ENCODE results near the gene YWHAB.
"Not testable (repeated sequence)": the region's sequence is repeated elsewhere in the genome, so short reads cannot be mapped to it uniquely, and the experiment has no call there.

The YWHAB gene

GRCh38 chr20:44885392-44886265, at the start of gene YWHAB:
Gene YWHAB (plus strand): TSS chr20:44885705. CDS start chr20:44901534, 15,829 bp downstream.
- peak; percentile 94 for DNase-seq (ENCODE audit: low read depth)

DNA sequence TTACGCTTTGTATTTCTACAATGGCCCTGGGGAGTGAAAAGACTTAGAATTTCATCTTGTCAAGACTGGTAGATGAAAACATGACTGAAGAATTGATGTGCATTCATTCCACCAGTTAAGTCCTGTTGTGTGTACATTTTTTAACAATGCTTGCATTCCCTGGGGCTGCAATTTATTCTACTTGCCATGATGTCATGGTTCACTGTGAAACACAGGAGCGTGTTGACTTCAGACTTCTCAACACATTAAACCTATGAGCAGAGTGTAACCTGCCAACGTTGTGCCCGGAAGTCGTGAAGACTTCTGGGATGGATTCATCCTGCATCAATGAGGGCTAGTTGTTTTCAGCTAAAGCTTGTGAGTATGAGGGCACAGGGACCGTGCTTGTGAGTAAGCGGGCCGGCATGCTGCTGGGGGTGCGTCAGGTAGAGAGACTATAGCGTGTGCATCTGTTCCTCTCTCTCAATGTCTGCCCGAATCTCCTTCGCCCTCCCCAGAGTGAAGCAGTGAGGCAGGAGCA, 48.8 kb upstream of the YWHAB start:
- DNase-seq (ENCODE audit: low read depth) = no peak

GRCh38 chr20:44837946-44838345, 47.6 kb upstream of the YWHAB start:
- DNase-seq (ENCODE audit: low read depth) = no peak

DNA sequence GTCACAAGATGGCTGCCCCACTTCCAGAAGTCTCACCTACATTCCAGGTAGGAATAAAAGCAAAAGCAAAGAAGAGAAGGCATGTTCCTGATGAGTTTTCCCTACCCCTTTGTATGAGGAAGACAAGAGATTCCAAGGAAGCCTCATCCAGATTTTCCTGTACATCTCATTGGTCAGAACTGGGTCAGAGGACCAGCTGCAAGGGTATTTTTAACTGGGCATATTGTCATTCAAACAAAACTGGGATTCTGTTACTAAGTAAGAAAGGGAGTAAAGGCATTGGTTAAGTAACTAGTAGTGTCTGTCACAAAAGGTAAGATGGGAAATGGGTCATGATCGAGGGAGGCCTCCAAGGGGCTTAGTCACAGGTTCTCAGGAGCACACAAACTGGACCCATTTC, 47.0 kb upstream of the YWHAB start:
- no peak for DNase-seq (ENCODE audit: low read depth)

GRCh38 chr20:44839481-44839880, 46.0 kb upstream of the YWHAB start:
- DNase-seq (ENCODE audit: low read depth) = no peak

DNA sequence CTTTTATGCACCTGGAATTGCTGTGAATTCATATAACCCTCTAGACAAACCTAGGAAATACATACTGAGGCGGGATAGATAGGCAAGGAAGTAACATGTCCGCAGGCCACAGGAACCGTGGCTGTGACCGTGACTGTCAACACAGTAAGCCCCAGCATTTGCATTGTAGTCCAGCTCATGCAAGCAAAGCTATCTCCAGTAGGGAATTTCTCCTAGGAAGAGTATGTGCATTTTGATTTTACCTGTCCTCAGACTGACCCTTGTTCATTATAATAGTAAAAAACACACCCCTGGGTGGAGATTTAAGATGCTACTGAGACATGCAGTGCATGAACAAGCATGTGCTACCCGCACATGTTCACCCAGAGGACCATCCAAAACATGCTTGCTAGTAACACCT, 44.7 kb upstream of the YWHAB start:
- no peak for DNase-seq (ENCODE audit: low read depth)

GRCh38 chr20:44841955-44842354, 43.5 kb upstream of the YWHAB start:
- DNase-seq (ENCODE audit: low read depth) = no peak

DNA sequence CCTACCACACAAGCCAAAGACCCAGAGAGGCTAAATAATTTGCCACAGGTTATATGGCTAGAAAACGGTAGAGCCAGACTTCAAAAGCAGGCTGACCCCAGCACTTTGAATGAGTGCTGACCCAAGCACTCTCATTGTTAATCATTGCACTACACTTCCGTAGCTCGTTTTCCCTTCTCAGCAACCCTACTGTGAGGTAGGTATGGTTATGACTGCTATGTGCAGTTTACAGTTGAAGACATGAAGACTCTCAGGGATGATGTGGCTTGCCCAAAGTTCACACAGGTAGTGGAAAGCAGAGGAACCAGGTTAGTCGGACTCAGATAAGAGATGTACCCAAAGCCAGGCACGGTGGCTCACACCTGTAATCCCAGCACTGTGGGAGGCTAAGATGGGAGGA, 41.6 kb upstream of the YWHAB start:
- no peak for DNase-seq (ENCODE audit: low read depth)

- DNase-seq (ENCODE audit: low read depth) = no peak
Observed at GRCh38 chr20:44848254-44849015, 37.1 kb upstream of the YWHAB start.

- no peak for DNase-seq (ENCODE audit: low read depth)
Observed at GRCh38 chr20:44849703-44850102, 35.8 kb upstream of the YWHAB start.

DNA sequence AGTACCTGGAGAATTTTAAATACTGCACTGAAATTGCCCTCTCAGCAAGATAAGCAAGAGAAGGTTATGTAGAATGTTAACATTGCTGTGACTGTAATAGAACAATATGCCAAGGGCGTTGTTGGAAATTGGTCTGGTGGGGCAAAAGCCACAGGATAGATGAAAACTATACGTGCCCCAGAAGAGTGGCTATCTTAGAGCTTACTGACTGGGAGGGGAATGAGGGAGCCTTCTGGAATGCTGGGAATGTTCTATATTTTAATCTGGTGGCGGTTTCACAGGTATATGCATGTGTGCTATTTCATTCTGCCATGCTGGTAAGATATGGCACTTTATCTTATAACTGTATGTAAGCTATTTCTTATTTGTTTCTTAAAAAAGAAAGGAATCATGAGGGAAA, 35.2 kb upstream of the YWHAB start:
- DNase-seq (ENCODE audit: low read depth) = no peak

DNA sequence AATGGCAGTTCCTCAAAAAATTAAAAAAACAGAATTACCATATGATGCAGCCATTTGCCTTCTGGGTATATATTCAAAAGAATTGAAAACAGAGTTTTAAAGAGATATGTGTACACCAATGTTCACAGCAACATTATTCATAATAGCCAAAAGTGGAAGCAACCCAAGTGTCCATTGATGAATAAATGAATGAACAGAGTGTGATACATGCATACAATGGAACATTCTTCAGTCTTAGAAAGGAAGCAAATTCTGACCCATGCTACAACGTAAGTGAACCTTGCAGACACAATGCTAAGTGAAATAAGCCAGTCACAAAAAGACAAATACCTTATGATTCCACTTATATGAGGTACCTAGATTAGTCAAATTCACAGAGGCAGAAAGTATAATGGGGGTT, 34.7 kb upstream of the YWHAB start:
- no peak for DNase-seq (ENCODE audit: low read depth)

GRCh38 chr20:44851545-44851944, 34.0 kb upstream of the YWHAB start:
- DNase-seq (ENCODE audit: low read depth) = no peak

GRCh38 chr20:44856442-44856841, 29.1 kb upstream of the YWHAB start:
- no peak for DNase-seq (ENCODE audit: low read depth)

- DNase-seq (ENCODE audit: low read depth) = peak; percentile 15
Observed at GRCh38 chr20:44856856-44857448, 28.6 kb upstream of the YWHAB start.

DNA sequence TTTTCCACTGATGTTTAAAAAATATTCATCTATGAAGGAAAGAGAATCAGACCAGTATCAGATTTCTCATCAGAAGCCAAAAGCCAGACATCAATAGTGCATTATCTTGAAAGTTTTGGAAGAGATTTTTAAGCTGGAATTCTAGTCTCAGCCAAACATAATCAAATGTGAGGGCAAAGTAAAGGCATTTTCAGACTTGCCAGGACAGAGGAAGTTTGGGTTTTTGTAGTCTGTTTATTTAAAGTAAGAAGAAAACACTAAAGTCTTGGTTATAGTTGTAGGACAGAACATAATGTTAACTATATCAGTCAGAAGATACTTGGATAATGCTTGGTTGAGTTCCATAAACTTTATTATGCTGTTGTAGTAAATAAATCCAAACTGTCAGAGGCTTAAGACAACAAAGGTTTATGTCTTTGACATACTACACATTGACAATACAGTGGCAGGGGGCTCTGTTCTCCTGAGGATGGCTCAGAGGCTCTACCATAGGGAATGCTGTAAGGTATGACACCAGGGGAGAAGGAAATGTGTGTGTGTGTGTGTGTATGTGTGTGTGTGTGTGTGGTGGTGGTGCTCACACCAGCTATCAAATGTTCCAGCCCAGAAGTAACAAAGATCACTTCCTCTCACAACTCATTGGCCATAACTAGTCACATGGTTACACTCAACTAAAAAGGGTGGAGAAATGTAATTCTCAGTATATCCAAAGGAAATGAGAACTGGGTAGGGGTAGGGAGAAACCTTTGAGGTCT, 26.7 kb upstream of the YWHAB start:
- peak; percentile 45 for DNase-seq (ENCODE audit: low read depth)

GRCh38 chr20:44861531-44862006, 23.9 kb upstream of the YWHAB start:
- DNase-seq (ENCODE audit: low read depth) = no peak

- no peak for DNase-seq (ENCODE audit: low read depth)
Observed at GRCh38 chr20:44862286-44862685, 23.2 kb upstream of the YWHAB start.

DNA sequence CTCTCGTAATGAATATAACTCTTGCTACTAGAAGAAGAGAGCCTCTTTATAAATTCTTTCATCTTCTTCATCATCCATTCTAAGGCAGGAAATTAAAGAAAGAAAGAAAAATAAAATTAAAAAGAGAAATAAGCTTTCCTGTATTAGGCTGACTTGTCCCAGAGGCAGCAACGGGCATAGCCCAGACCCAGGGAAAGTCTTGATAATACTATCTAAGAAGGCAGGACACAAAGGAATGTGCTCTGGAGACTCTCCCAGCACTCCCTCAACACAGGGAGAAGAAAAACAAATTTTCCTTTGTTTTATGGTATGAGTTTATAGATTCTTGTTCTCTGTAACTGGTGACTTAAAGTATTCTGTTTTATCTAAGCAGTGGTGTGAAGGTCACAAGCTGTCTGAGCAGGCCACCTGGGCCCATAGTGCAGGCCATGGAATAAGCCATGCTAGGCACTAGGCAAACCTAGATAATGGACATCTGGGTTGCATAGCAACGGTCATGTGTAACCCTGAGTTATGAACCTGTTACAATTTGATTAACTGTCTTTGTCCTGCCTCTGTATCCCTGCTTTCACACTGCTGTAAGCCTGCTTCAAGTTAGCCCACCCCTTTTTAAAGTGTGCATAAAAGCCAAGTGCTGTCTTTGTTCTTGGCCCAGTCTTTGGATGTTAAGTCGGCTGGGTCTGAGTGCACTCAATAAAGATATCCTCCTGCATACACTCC, 22.0 kb upstream of the YWHAB start:
- DNase-seq (ENCODE audit: low read depth) = not testable (repeated sequence)

DNA sequence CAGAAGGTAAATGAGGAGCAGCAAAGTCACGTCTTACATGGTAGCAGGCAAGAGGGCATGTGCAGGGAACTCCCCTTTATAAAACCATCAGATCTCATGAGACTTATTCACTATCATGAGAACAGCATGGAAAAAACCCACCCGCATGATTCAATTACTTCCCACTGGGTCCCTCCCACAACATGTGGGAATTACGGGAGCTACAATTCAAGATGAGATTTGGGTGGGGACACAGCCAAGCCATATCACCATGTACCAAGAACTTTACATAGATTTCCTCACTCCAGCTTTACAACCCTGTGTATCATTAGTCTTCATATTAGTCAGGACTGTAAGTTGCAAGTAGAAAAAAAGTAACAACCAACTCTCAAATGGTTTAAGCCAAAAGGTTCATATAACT, 21.0 kb upstream of the YWHAB start:
- DNase-seq (ENCODE audit: low read depth) = not testable (repeated sequence)

DNA sequence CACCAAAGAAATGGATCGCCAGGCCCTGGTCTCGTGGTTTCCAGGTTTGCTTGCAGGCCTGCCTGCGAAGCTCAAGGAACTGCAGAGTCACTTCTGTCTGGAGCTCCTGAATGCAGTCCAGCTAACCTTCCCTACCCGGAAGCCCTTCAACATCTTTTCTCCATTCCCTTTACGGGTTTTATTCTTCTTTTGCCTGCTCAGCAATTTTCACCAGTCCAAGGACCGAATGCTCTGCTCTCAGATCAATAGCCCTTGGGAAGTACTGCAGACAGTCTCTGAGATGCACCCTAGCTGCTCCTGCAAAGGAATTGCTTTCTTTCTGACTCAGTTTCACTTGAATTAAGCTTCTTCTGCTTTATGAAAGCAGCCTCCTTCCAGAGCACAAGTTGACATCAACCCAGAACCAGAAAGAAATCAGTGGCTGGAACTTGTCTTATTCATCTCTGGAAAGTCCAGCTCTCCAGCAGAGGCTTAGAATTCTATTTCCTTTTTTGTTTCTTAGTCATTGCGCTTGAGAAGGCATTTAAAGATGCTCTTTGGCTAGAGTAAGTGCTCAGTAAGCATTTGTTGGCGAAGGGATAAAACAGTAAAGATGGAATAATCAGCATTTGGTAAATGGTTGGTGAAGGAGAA, 18.7 kb upstream of the YWHAB start:
- no peak for DNase-seq (ENCODE audit: low read depth)
